ENCODE measurements around the gene MECR.

- TF ChIP-seq CTCF (IDR thresholded peaks at IDR 0.05) (no peak), POLR2A (IDR thresholded peaks at IDR 0.05) (no peak)
These were observed 19.4 kb downstream of the MECR start for GRCh38 chr1:29211086-29212030.
